Measurements from ENCODE around the gene HS6ST3.

The HS6ST3 gene

GRCh38 chr13:96661612-96662011 is 571.7 kb downstream of the HS6ST3 start:
- DNase-seq (ENCODE audit: low spot score): no peak

DNA sequence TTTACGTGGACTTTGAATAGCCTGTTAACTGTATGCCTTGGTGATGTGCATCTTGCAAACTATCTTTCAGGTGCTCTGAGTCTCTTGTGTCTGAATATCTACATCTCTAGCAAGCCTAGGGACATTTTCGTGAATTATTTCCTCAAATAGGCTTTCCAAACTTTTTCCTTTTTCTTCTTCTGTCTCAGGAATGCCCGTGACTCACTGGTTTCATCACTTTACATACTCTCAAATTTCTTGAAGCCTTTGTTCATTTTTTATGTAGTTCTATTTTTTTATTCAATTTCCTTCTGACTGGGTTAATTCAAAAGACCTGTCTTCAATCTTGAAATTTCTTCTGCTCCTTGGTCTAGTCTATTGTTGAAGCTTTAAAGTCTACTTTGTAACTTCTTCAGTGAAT is 572.1 kb downstream of the HS6ST3 start:
- no peak for DNase-seq (ENCODE audit: low spot score)

DNA sequence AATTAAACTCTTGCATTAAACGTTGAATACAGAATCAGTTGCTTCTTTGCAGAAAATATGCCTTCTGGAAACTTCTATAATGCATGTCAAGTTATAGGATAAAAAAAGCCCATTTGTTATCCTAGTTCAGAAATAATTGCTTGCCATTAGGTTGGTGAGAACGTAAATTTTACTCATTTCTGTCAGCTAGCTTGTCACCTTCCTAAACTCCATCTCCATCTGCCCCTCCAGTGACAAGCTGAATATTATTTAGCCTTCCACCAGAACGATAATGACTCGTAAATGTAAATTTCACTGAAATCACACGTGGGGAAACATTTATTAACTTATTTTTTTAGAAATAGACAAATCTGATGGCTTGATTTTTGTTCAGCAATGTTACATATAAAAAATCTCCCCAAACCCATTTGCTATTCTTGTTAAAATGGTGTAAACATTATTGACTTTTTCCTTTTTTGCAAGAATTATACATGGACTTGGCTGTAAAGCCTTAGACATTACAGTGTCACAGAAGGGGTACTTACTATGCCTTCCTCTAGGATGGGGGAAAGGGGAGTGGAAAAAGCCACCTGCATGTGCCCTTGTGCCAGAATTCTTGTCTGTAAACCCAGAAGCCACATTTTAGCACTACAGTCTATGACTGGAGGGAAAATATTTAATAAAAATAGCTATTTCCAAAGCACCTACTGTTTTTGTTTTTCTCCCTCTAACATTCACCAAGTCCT is 577.5 kb downstream of the HS6ST3 start:
- DNase-seq (ENCODE audit: low spot score): no peak

- DNase-seq (ENCODE audit: low spot score): no peak
Measured at GRCh38 chr13:96671073-96671472, 581.2 kb downstream of the HS6ST3 start.

DNA sequence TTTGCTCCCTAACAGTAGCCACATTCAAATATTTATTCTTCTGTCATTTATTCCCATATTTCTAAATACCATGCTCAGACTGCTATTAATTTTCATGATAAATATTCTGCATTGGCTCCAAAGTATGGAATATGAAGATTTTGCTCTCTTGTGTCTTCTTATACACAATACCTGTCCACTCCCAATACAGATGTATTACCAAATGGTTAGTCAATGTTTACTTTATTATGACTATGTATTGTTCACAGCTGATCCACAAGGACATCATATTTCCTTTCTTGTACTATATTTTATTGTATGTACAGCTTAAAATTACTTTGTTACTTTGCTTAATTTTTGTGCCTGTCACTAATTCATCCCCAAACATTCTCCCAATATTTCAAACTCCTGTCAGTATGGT is 582.1 kb downstream of the HS6ST3 start:
- DNase-seq (ENCODE audit: low spot score): no peak

- DNase-seq (ENCODE audit: low spot score): no peak
Measured at GRCh38 chr13:96673825-96674224, 583.9 kb downstream of the HS6ST3 start.

- no peak for DNase-seq (ENCODE audit: low spot score)
Measured at GRCh38 chr13:96677029-96677428, 587.1 kb downstream of the HS6ST3 start.

DNA sequence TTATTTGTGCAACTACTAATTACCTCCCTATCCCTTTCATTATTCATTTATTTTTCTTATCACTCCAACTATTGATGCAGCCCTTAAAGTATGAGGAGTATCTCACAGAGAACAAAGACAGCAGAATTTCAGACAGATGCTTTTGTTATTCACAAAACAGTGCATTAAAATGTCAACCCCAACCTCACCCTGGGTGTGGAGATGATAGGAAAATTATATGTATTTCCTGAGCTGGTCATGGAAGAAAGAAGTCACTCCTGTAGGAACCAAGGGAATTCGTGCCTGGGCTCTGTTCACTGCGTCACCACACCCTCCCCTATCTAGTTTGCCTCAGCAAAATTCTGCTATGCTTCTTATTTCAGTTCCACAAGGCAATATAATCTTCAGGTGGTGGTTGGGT is 588.9 kb downstream of the HS6ST3 start:
- no peak for DNase-seq (ENCODE audit: low spot score)

GRCh38 chr13:96680898-96681297 is 591.0 kb downstream of the HS6ST3 start:
- no peak for DNase-seq (ENCODE audit: low spot score)

DNA sequence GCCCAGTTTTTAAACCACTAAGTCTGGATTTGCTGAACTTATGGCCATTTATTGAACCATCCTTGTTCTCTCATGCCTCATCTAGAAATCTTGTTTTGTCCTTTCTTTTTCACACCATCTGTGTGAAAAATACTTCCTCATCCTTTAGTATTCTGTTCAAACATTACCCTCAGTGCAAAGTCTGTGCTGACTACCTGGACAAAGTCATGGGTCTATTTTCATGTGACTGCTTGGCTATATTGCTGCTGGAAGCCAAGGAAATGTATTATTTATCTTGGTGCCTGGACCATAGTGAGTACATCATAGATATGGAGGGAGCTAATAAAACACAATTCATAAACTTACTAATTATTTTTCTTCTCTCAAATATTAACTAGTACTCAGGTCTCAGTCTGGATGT is 591.9 kb downstream of the HS6ST3 start:
- no peak for DNase-seq (ENCODE audit: low spot score)

- no peak for DNase-seq (ENCODE audit: low spot score)
Measured at GRCh38 chr13:96684469-96684868, 594.6 kb downstream of the HS6ST3 start.

DNA sequence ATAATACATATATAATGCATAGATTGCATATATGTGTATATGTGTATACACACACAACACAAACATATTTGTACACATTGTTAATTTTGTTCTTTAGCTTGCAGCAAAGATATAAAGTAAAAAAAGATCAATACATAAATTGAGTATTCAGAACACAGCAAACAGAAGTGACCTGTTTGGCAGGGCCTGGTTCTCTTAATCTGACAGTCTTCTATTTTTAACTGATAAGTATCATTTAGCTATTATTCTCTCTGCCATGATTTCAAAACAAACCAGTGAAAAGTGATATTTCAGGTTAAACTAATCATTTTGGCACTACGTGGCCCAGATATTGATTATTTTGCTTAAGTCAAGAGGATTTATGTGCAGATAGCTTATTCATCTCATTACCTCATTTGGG is 595.0 kb downstream of the HS6ST3 start:
- DNase-seq (ENCODE audit: low spot score): no peak

DNA sequence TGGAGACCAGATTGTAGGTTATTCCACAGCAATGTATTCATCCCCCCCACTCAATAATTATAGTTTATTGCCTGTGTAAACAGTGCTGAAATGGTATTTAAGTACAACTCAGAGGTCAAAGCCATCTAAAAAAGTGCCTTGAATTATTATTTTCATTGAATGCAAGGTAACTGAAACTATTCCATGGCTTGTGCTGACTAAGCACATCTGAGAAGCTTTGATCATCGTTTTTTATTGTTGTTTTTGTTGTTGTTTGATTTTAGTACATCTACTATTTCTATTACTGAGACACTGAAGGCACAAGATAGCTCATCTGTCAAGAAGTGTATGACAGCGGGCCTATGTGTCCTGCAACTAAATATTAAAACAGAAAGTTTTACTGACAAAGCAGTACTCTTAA is 596.4 kb downstream of the HS6ST3 start:
- DNase-seq (ENCODE audit: low spot score): no peak

GRCh38 chr13:96687191-96687590 is 597.3 kb downstream of the HS6ST3 start:
- DNase-seq (ENCODE audit: low spot score): no peak

- no peak for DNase-seq (ENCODE audit: low spot score)
Measured at GRCh38 chr13:96690998-96691397, 601.1 kb downstream of the HS6ST3 start.

DNA sequence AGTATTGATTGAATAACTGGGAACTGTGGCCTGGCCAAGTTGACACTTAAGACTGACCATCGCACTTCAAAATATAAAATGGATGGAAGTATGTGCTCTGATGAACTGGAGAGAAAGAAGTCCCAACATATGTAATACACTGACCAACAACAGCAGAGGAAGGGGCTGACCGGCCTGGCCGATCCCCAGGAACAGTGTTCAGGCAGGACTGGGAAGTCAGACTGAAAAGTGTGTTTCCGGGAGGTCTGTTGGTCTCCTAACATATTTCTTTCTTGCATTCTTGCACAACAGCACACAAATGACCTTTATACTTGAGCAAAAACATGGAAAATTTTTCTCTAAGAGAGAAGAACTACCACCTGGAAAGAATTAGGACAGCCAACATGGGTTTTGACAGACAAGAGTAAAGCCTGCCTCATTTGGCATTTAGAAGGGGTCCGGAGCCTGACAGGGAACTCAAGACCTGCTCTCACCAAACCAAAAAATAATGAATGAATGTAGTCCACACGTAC is 606.5 kb downstream of the HS6ST3 start:
- no peak for DNase-seq (ENCODE audit: low spot score)

GRCh38 chr13:96700657-96701056 is 610.8 kb downstream of the HS6ST3 start:
- no peak for DNase-seq (ENCODE audit: low spot score)

DNA sequence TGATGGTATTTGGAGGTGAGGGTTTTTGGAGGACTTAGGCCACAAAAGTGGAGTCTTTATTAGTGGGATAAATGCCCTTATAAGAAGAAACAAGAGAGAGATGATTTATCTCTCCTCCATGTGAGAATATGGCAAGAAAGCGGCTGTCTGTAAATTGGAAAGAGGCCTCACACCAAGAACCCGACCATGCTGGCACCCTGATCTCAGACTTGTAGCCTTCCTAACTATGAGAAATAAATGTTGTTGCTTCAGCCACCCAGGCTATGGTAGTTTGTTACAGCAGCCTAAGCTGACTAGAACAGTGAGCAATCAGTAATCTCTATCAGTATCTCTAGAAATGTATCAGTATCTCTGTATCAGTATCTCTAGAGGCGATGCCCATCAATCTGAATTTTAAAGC is 617.2 kb downstream of the HS6ST3 start:
- no peak for DNase-seq (ENCODE audit: low spot score)

GRCh38 chr13:96710166-96710862 is 620.4 kb downstream of the HS6ST3 start:
- DNase-seq (ENCODE audit: low spot score): no peak

GRCh38 chr13:96720446-96720845 is 630.5 kb downstream of the HS6ST3 start:
- DNase-seq (ENCODE audit: low spot score): no peak

GRCh38 chr13:96726651-96727050 is 636.7 kb downstream of the HS6ST3 start:
- DNase-seq (ENCODE audit: low spot score): no peak

- no peak for DNase-seq (ENCODE audit: low spot score)
Measured at GRCh38 chr13:96728463-96728862, 638.6 kb downstream of the HS6ST3 start.

GRCh38 chr13:96730676-96731075 is 640.8 kb downstream of the HS6ST3 start:
- no peak for DNase-seq (ENCODE audit: low spot score)

- no peak for DNase-seq (ENCODE audit: low spot score)
Measured at GRCh38 chr13:96734499-96734898, 644.6 kb downstream of the HS6ST3 start.
